ENCODE data around the gene GPRIN1.

- TF ChIP-seq, protein P1, sequence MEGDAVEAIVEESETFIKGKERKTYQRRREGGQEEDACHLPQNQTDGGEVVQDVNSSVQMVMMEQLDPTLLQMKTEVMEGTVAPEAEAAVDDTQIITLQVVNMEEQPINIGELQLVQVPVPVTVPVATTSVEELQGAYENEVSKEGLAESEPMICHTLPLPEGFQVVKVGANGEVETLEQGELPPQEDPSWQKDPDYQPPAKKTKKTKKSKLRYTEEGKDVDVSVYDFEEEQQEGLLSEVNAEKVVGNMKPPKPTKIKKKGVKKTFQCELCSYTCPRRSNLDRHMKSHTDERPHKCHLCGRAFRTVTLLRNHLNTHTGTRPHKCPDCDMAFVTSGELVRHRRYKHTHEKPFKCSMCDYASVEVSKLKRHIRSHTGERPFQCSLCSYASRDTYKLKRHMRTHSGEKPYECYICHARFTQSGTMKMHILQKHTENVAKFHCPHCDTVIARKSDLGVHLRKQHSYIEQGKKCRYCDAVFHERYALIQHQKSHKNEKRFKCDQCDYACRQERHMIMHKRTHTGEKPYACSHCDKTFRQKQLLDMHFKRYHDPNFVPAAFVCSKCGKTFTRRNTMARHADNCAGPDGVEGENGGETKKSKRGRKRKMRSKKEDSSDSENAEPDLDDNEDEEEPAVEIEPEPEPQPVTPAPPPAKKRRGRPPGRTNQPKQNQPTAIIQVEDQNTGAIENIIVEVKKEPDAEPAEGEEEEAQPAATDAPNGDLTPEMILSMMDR (IDR thresholded peaks at IDR 0.05), result no peak
- TF ChIP-seq EP300 (IDR thresholded peaks at IDR 0.05), result no peak
These were observed 52.1 kb downstream of the GPRIN1 start for GRCh38 chr5:176557846-176558245.
